ENCODE data around the gene SNX15.

SNX15 gene

DNA sequence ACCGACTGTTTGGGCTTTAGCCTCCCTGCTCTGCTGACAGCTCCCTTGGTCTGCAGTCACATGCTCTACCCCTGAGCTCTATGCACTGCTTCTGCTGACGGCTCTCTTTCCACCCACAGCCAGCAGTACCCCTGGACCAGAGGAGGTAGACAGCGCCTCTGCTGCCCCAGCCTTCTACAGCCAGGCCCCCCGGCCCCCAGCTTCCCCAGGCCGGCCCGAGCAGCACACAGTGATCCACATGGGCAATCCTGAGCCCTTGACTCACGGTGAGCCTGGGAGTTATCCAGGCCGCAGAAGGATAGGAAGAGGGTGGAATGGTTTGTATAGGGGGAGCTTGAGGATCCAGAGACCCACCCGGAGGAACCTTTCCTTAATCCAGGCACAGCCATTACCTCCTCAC lies 59.6 kb downstream of the SNX15 start:
- no peak for DNase-seq

DNA sequence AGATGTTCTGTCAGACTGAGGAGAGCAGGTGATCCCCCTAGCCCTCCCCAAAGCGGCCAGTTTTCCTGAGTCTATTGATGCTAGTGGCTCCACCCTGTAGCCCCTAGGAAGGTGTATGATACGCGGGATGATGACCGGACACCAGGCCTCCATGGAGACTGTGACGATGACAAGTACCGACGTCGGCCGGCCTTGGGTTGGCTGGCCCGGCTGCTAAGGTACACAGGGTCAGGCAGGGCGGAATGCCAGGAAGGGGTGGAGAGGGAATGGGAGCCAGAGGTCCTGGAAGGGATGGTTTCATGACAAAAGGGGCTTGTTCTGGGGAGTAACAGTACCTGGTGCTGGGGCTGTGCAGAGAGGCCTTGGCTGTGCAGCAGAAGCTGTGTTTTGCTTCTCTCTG lies 60.0 kb downstream of the SNX15 start:
- DNase-seq, result no peak

DNA sequence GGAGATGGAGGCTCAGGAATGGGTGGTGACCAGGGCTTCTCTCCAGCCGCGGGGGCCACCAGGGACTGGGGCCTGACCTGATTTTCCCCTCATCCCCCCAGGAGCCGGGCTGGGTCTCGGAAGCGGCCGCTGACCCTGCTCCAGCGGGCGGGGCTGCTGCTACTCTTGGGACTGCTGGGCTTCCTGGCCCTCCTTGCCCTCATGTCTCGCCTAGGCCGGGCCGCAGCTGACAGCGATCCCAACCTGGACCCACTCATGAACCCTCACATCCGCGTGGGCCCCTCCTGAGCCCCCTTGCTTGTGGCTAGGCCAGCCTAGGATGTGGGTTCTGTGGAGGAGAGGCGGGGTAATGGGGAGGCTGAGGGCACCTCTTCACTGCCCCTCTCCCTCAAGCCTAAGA lies 60.6 kb downstream of the SNX15 start:
- no peak for DNase-seq

DNA sequence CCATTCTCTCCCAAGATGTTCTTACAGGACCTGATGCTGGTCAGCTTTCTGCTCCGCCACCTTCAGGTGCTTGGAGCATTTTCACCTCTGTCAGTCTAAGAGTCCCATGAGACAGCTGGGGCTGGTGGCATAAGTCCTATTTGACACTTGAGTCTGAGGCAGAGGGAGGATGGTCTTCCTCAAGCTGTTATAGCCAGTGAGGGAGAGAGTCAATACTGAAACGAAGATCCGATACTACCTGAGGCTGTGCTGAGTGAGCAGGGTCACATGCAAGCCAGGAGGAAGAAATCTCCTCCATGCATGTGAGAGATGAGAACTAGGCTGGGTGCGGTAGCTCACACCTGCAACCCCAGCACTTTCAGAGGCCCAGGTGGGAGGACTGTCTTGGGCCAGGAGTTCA lies 62.4 kb downstream of the SNX15 start:
- no peak for DNase-seq

All from effector CD4-positive, alpha-beta T cell (primary cell).